ENCODE measurements around the gene RPL18A. TPM values are rescaled to one million over a fixed set of nuclear protein-coding genes. Genes with fewer than 3 reads are reported as not detected.
A peak's percentile ranks its signal among the peaks of the same experiment; 100 is the strongest.

RPL18A gene
- total and polyA plus RNA-seq, 2 of the 13 experiments (the other 11 are each of a cell fraction or from before 2014, with no cell fraction given), result 1,471 to 2,004 TPM

DNA sequence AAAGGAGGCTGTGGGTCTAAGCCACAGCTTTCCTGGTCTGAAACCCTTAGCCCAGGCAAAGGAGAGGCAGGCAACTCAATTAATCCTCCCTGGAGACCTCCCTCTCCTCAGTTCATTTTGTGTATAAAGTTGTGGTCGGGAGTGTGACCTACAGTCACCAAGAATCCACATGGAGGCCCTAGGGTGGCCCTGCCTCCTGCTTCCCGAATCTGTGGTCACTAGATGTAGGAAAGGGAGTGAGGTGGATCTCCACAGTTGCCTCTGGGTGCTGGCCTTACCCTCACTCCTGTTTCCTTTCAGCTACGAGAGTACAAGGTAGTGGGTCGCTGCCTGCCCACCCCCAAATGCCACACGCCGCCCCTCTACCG is 1.3 kb downstream of the RPL18A start (continued):
- TF ChIP-seq, protein P1, sequence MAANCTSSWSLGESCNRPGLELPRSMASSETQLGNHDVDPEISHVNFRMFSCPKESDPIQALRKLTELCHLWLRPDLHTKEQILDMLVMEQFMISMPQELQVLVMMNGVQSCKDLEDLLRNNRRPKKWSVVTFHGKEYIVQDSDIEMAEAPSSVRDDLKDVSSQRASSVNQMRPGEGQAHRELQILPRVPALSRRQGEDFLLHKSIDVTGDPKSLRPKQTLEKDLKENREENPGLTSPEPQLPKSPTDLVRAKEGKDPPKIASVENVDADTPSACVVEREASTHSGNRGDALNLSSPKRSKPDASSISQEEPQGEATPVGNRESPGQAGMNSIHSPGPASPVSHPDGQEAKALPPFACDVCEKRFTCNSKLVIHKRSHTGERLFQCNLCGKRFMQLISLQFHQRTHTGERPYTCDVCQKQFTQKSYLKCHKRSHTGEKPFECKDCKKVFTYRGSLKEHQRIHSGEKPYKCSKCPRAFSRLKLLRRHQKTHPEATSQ (CRISPR knock-in tag; IDR thresholded peaks at IDR 0.05; ENCODE audit: borderline replicate concordance), result no peak
- TF ChIP-seq SMAD9 (CRISPR knock-in tag; IDR thresholded peaks at IDR 0.05), result no peak
- TF ChIP-seq, protein P2, sequence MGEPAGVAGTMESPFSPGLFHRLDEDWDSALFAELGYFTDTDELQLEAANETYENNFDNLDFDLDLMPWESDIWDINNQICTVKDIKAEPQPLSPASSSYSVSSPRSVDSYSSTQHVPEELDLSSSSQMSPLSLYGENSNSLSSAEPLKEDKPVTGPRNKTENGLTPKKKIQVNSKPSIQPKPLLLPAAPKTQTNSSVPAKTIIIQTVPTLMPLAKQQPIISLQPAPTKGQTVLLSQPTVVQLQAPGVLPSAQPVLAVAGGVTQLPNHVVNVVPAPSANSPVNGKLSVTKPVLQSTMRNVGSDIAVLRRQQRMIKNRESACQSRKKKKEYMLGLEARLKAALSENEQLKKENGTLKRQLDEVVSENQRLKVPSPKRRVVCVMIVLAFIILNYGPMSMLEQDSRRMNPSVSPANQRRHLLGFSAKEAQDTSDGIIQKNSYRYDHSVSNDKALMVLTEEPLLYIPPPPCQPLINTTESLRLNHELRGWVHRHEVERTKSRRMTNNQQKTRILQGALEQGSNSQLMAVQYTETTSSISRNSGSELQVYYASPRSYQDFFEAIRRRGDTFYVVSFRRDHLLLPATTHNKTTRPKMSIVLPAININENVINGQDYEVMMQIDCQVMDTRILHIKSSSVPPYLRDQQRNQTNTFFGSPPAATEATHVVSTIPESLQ (CRISPR knock-in tag; conservative IDR thresholded peaks at IDR 0.05), result no peak
- no peak for TF ChIP-seq SATB2 (CRISPR knock-in tag; IDR thresholded peaks at IDR 0.05)
- 0 out of 2 replicates have a peak, but pooled peaks have one; percentile 16 for TF ChIP-seq FOXC1 (CRISPR knock-in tag; IDR thresholded peaks at IDR 0.05; ENCODE audit: borderline replicate concordance)
- no peak for TF ChIP-seq ATAD3A (CRISPR knock-in tag; IDR thresholded peaks at IDR 0.05)
- TF ChIP-seq ZNF235 (CRISPR knock-in tag; IDR thresholded peaks at IDR 0.05; ENCODE audit: borderline replicate concordance), result no peak
- TF ChIP-seq MEF2D (CRISPR knock-in tag; IDR thresholded peaks at IDR 0.05), result no peak
- TF ChIP-seq, protein P3, sequence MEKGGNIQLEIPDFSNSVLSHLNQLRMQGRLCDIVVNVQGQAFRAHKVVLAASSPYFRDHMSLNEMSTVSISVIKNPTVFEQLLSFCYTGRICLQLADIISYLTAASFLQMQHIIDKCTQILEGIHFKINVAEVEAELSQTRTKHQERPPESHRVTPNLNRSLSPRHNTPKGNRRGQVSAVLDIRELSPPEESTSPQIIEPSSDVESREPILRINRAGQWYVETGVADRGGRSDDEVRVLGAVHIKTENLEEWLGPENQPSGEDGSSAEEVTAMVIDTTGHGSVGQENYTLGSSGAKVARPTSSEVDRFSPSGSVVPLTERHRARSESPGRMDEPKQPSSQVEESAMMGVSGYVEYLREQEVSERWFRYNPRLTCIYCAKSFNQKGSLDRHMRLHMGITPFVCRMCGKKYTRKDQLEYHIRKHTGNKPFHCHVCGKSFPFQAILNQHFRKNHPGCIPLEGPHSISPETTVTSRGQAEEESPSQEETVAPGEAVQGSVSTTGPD (CRISPR knock-in tag; IDR thresholded peaks at IDR 0.05), result no peak
- TF ChIP-seq ARNT2 (CRISPR knock-in tag; IDR thresholded peaks at IDR 0.05; ENCODE audit: low read depth), result 0 out of 2 replicates have a peak, but pooled peaks have one; percentile 20
- TF ChIP-seq POLR2A (IDR thresholded peaks at IDR 0.05; ENCODE audit: insufficient read depth in 1 of 2, low read depth in 2 of 2, low read length in 2 of 2), result peak in 1 of 2 experiments; percentile 39; a peak in 1 of 4 replicates
- TF ChIP-seq SAP130 (CRISPR knock-in tag; IDR thresholded peaks at IDR 0.05; ENCODE audit: low read depth), result peak; percentile 26; the same call in 1 of the 2 replicates
- no peak for TF ChIP-seq RXRA (CRISPR knock-in tag; IDR thresholded peaks at IDR 0.05)
- TF ChIP-seq, protein P4, sequence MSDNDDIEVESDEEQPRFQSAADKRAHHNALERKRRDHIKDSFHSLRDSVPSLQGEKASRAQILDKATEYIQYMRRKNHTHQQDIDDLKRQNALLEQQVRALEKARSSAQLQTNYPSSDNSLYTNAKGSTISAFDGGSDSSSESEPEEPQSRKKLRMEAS (IDR thresholded peaks at IDR 0.05), result 0 out of 2 replicates have a peak, but pooled peaks have one; percentile 15
- TF ChIP-seq ZNF615 (CRISPR knock-in tag; IDR thresholded peaks at IDR 0.05; ENCODE audit: borderline replicate concordance), result 0 out of 2 replicates have a peak, but pooled peaks have one; percentile 19
- TF ChIP-seq ZNF879 (CRISPR knock-in tag; IDR thresholded peaks at IDR 0.05), result no peak
- no peak for TF ChIP-seq NFKBIZ (CRISPR knock-in tag; IDR thresholded peaks at IDR 0.05)
- TF ChIP-seq ATF7-NPFF (CRISPR knock-in tag; IDR thresholded peaks at IDR 0.05; ENCODE audit: low read depth), result 0 out of 2 replicates have a peak, but pooled peaks have one; percentile 47
- TF ChIP-seq ZNF263 (CRISPR knock-in tag; IDR thresholded peaks at IDR 0.05), result no peak
- TF ChIP-seq, protein P5, sequence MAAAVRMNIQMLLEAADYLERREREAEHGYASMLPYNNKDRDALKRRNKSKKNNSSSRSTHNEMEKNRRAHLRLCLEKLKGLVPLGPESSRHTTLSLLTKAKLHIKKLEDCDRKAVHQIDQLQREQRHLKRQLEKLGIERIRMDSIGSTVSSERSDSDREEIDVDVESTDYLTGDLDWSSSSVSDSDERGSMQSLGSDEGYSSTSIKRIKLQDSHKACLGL (CRISPR knock-in tag; IDR thresholded peaks at IDR 0.05), result no peak
- no peak for TF ChIP-seq ZNF552 (CRISPR knock-in tag; IDR thresholded peaks at IDR 0.05; ENCODE audit: borderline replicate concordance)
- no peak for TF ChIP-seq EHMT2 (IDR thresholded peaks at IDR 0.05; ENCODE audit: borderline replicate concordance, low read depth, low read length)
- no peak for TF ChIP-seq FOXJ3 (CRISPR knock-in tag; IDR thresholded peaks at IDR 0.05; ENCODE audit: borderline replicate concordance)
- TF ChIP-seq PHF21A (CRISPR knock-in tag; IDR thresholded peaks at IDR 0.05), result no peak

Measured in HepG2 (cell line).